Heart right ventricle (tissue), 16 donors: Measurements from ENCODE around the gene TSPAN16. TPM values are rescaled to one million over a fixed set of nuclear protein-coding genes. Genes with fewer than 3 reads are reported as not detected.

ENCODE experiments used
- ATAC-seq, 8 donors: fragments of 200-7000 bp; cut with Tn5 transposase; one replicate each; pipeline ENCODE4 v1.9.1; 2020; ENCODE audit warnings: mild to moderate bottlenecking in 8 of 8, moderate library complexity in 8 of 8, moderate number of reproducible peaks in 1 of 8
- DNase-seq, 2 donors: peaks; one replicate each; pipeline ENCODE4 v3.0.0-alpha.2; 2020
- H3K27ac ChIP-seq, 10 donors: fragments of 200-600 bp; sonication (generic) in 2 of 10; one replicate each; pipeline versions ENCODE4 v1.5.0 to v1.8.0; 2020 to 2022; ENCODE audit warnings: mild to moderate bottlenecking in 3 of 10
- H3K27me3 ChIP-seq, 7 donors: fragments of 200-600 bp; one replicate each; pipeline ENCODE4 v1.8.0; 2021 to 2022; ENCODE audit warnings: mild to moderate bottlenecking in 2 of 7
- H3K36me3 ChIP-seq, 9 donors: fragments of 200-600 bp; sonication (generic) in 1 of 9; one replicate each; pipeline versions ENCODE4 v1.5.0 to v1.8.0; 2020 to 2022; ENCODE audit warnings: mild to moderate bottlenecking in 2 of 9
- H3K4me1 ChIP-seq, 9 donors: fragments of 200-600 bp; sonication (generic) in 1 of 9; one replicate each; pipeline versions ENCODE4 v1.5.0 to v1.8.0; 2020 to 2022; ENCODE audit warnings: mild to moderate bottlenecking in 4 of 9
- H3K4me3 ChIP-seq, 10 donors: fragments of 200-600 bp; sonication (generic) in 2 of 10; one replicate each; pipeline versions ENCODE4 v1.5.0 to v1.8.0; 2020 to 2022; ENCODE audit warnings: mild to moderate bottlenecking in 7 of 10, moderate library complexity in 2 of 10
- H3K9me3 ChIP-seq, 11 donors: fragments of 200-600 bp in 10 of 11; sonication (generic) in 2 of 11; one replicate each; pipeline versions ENCODE4 v1.5.0 to v1.8.0; 2013 to 2022; ENCODE audit warnings: mild to moderate bottlenecking in 2 of 11, control low read depth in 1 of 11, moderate library complexity in 1 of 11
- CTCF ChIP-seq, 9 donors: fragments of 200-600 bp; sonication (generic) in 2 of 9; IDR thresholded peaks; one replicate each; pipeline versions ENCODE4 v1.5.0 to v1.8.0; 2021 to 2022; ENCODE audit warnings: antibody characterized with exemption in 9 of 9, mild to moderate bottlenecking in 5 of 9, moderate library complexity in 1 of 9
- WGBS, 2 donors: extraction: QIAGEN DNeasy Blood & Tissue Kit; methylation state at CpG; one replicate each; pipeline ENCODE4 v1.1.7; 2013; ENCODE audit warnings: inconsistent platforms in 1 of 2; 5-methylcytosine and 5-hydroxymethylcytosine counted together
- intact Hi-C, 10 donors: fragments of 100-400 bp; cut with DNase I; formaldehyde crosslinking; loops; one replicate each; pipeline versions ENCODE4 v1.11.1 to v1.14.2; 2022
- polyA plus RNA-seq, 2 donors: library from polyadenylated mRNA; stranded (reverse); fragments of 200-250 nt; gene quantifications; one replicate each; pipeline ENCODE4 v1.2.3, GENCODE V29; 2013
- total RNA-seq, 10 donors: library from RNA; stranded (reverse); fragmentation: NEBNext Ultra II Directional in 3 of 10; extraction: Animal tissue kit (Norgen Biotek cat#: 25700) in 3 of 10; gene quantifications; one replicate each; pipeline versions ENCODE4 v1.2.1 to v1.2.4, GENCODE V29; 2021 to 2023
- donor health status: Arrhythmogenic right ventricular cardiomyopathy.
- donor health status: ischemic (EF 13 %, LVEDD 7.1; RV severe dilation, severe dysfunction).
- donor health status: healthy with polysubstance abuse.
- donor health status: DM: no; HTN: yes; CAD: no.
- donor health status: DM: no; HTN: no; CAD: no.
- donor health status: ischemic (EF 25% LVEDD 6.9; RV normal size, moderate dysfunction).
- donor health status: ischemic (EF 25% LVEDD 5.7; RV mildly dilated, moderate dysfunction).
- donor health status: healthy.
- donor health status: DM: yes; HTN: yes; CAD: no.
- donor health status: Ischemic cardiomyopathy.
- donor health status: ischemic (EF 35%, LVEDD 5.7; RV mildly dilated, moderate dysfunction).
- donor health status: nonischemic (EF 11% LVEDD 7.7; RV severe dilation, severe dysfunction).
- donor health status: DM: yes; HTN: yes; CAD: no.
- donor health status: PGD.
- donor health status: ischemic (EF 29% LVEDD 5.4; RV normal size, mild dysfunction).
- donor health status: nonischemic (EF 23%, LVEDD 6.1; RV moderate dilation, normal function).

TSPAN16 gene
- total and polyA plus RNA-seq, 12 donors = not detected

- Histone ChIP-seq H3K27me3 (no peaks in the 10 kb centered on the region), H3K4me3 (no peak overlapping the region), H3K9me3 (no peaks in the 10 kb centered on the region), H3K4me1 (peaks cover 0 to 35% (median 10%) of the 10 kb centered on the region in 9 donors), H3K36me3 (no peaks in the 10 kb centered on the region), H3K27ac (no peak overlapping the region)
- ATAC-seq = no peak
- DNase-seq = no peak
- 58 to 64% methylated on average over 1 of the region's 1 CpG for WGBS, 2 donors
- intact Hi-C loops = loop anchor here (2.0 to 10.0 kb wide), 16 partner anchors 49 to 295 kb away; partner anchors contain the start of genes ELAVL3 (in 5 of the 10), ODAD3 (in 2 of the 10), PRKCSH (in 2 of the 10) and CCDC159 (in 1 of the 10)
- TF ChIP-seq CTCF (IDR thresholded peaks at IDR 0.05) = no peak
Observed at GRCh38 chr19:11291991-11292390, 4.0 kb upstream of the TSPAN16 start.

- H3K4me1 ChIP-seq = peaks cover 0 to 38% (median 10%) of the 10 kb centered on the region in 9 donors
- peak; percentile 94 to 100 (median 98) for TF ChIP-seq CTCF (IDR thresholded peaks at IDR 0.05)
- intact Hi-C loops = loop anchor here (1.0 to 10.0 kb wide), 17 partner anchors 51 to 294 kb away; partner anchors contain the start of genes ELAVL3 (in 5 of the 10), ODAD3 (in 2 of the 10), PRKCSH (in 2 of the 10) and CCDC159 (in 1 of the 10)
- peak overlapping the region in 7 of 10 donors; percentile 9 to 40 (median 26) for H3K4me3 ChIP-seq
- 5% methylated on average over 41 of the region's 41 CpGs for WGBS, 2 donors
- DNase-seq (peak; percentile 95 to 97), ATAC-seq (peak; percentile 95 to 98 (median 98))
- H3K27ac ChIP-seq = peak overlapping the region in 8 of 10 donors; percentile 29 to 70 (median 62)
- no peaks in the 10 kb centered on the region for H3K27me3 ChIP-seq
- no peaks in the 10 kb centered on the region for H3K9me3 ChIP-seq
- H3K36me3 ChIP-seq = no peaks in the 10 kb centered on the region
Observed at GRCh38 chr19:11293433-11294389, 2.2 kb upstream of the TSPAN16 start.

- DNase-seq (no peak), ATAC-seq (no peak)
- 85 to 87% methylated on average over 4 of the region's 4 CpGs for WGBS, 2 donors
- TF ChIP-seq CTCF (IDR thresholded peaks at IDR 0.05) = no peak
- no peaks in the 10 kb centered on the region for H3K9me3 ChIP-seq
- no peak overlapping the region for H3K4me3 ChIP-seq
- H3K27ac ChIP-seq = peak overlapping the region in 1 of 10 donors; percentile 20
- intact Hi-C loops = loop anchor here in 9 of 10 donors (2.0 to 10.0 kb wide), 13 partner anchors 42 to 292 kb away; partner anchors contain the start of genes ELAVL3 (in 3 of the 9), CCDC159 (in 1 of the 9), EPOR (in 1 of the 9) and ODAD3 (in 1 of the 9)
- H3K27me3 ChIP-seq = no peaks in the 10 kb centered on the region
- H3K4me1 ChIP-seq = peaks cover 0 to 38% (median 10%) of the 10 kb centered on the region in 9 donors
- H3K36me3 ChIP-seq = no peaks in the 10 kb centered on the region
Observed at GRCh38 chr19:11295180-11295579, 780 bp upstream of the TSPAN16 start.

- no peaks in the 10 kb centered on the region for H3K27me3 ChIP-seq
- ATAC-seq (peak in 2 of 8 donors; percentile 12 to 33), DNase-seq (peak in 1 of 2 donors; percentile 30)
- 45 to 46% methylated on average over 7 of the region's 7 CpGs for WGBS, 2 donors
- H3K36me3 ChIP-seq = no peaks in the 10 kb centered on the region
- peaks cover 0 to 38% (median 10%) of the 10 kb centered on the region in 9 donors for H3K4me1 ChIP-seq
- no peak for TF ChIP-seq CTCF (IDR thresholded peaks at IDR 0.05)
- peak overlapping the region in 9 of 10 donors; percentile 30 to 64 (median 42) for H3K27ac ChIP-seq
- no peaks in the 10 kb centered on the region for H3K9me3 ChIP-seq
- intact Hi-C loops = loop anchor here in 9 of 10 donors (5.0 to 10.0 kb wide), 12 partner anchors 41 to 291 kb away; partner anchors contain the start of genes ELAVL3 (in 3 of the 9), CCDC159 (in 1 of the 9), EPOR (in 1 of the 9) and ODAD3 (in 1 of the 9)
- H3K4me3 ChIP-seq = no peak overlapping the region
Observed at GRCh38 chr19:11296264-11296663, 304 bp downstream of the TSPAN16 start.
